HFFc6 (cell line): ENCODE measurements around the gene ZNF211. TPM values are rescaled to one million over a fixed set of nuclear protein-coding genes. Genes with fewer than 3 reads are reported as not detected.

Experiments used
- DNase-seq: peaks from one replicate; pipeline ENCODE4 v3.0.0-alpha.2; 2018
- H3K27ac Mint-ChIP-seq: 2 replicates; pipeline ENCODE4 v1.8.0; 2020; ENCODE audit warnings: mild to moderate bottlenecking, mixed read lengths
- H3K27me3 Mint-ChIP-seq: 2 replicates; pipeline ENCODE4 v1.8.0; 2021; ENCODE audit warnings: mild to moderate bottlenecking, moderate library complexity, mixed read lengths; ENCODE audit not compliant: insufficient read depth
- H3K36me3 Mint-ChIP-seq: 2 replicates; pipeline ENCODE4 v1.8.0; 2021; ENCODE audit warnings: low read depth, mixed read lengths
- H3K4me1 Mint-ChIP-seq: 2 replicates; pipeline ENCODE4 v1.8.0; 2020; ENCODE audit warnings: low read depth, mixed read lengths
- H3K4me3 Mint-ChIP-seq: 2 replicates; pipeline ENCODE4 v1.8.0; 2020; ENCODE audit warnings: mild to moderate bottlenecking, moderate library complexity, mixed read lengths
- H3K9me3 Mint-ChIP-seq: 2 replicates; pipeline ENCODE4 v1.8.0; 2020; ENCODE audit warnings: mild to moderate bottlenecking, mixed read lengths
- CTCF ChIP-seq: fragments of 200-600 bp; sonication (generic); IDR thresholded peaks from 2 replicates; pipeline ENCODE4 v1.5.0; 2021; ENCODE audit warnings: antibody characterized with exemption, mild to moderate bottlenecking
- total RNA-seq, 6 experiments: library from RNA; stranded (reverse); fragmentation: NEBNext Ultra II Directional; extraction: Animal tissue kit (Norgen Biotek cat#: 25700); gene quantifications; 2 replicates in 1 of 6; 3 replicates in 5 of 6; pipeline ENCODE4 v1.2.3, GENCODE V29; 2021

ZNF211 gene
- total RNA-seq, 6 experiments from 2014 or later: 5.8 to 8.1 (median 6.7) TPM

- H3K27ac Mint-ChIP-seq: no peak overlapping the region
- DNase-seq: no peak
- H3K4me3 Mint-ChIP-seq: no peak overlapping the region
- no peaks in the 10 kb centered on the region for H3K27me3 Mint-ChIP-seq
- TF ChIP-seq CTCF: no peak
- peaks cover 80% of the 10 kb centered on the region for H3K36me3 Mint-ChIP-seq
- H3K4me1 Mint-ChIP-seq: no peaks in the 10 kb centered on the region
- H3K9me3 Mint-ChIP-seq: peaks cover 26% of the 10 kb centered on the region
These were observed 26.0 kb upstream of the ZNF211 start for GRCh38 chr19:57606931-57607330.

- no peaks in the 10 kb centered on the region; the same call in 1 of the 2 replicates for H3K27me3 Mint-ChIP-seq
- no peak for TF ChIP-seq CTCF
- no peak overlapping the region for H3K27ac Mint-ChIP-seq
- H3K9me3 Mint-ChIP-seq: peaks cover 41% of the 10 kb centered on the region
- H3K4me3 Mint-ChIP-seq: no peak overlapping the region
- peaks cover 62% of the 10 kb centered on the region for H3K36me3 Mint-ChIP-seq
- H3K4me1 Mint-ChIP-seq: peaks cover 16% of the 10 kb centered on the region
- DNase-seq: no peak
These were observed 21.9 kb upstream of the ZNF211 start for GRCh38 chr19:57611113-57611512.

- H3K4me1 Mint-ChIP-seq: peaks cover 16% of the 10 kb centered on the region
- peak; percentile 79 for DNase-seq
- peak within 1 kb of the TSS; percentile 50 for H3K27ac Mint-ChIP-seq
- H3K36me3 Mint-ChIP-seq: peaks cover 60% of the 10 kb centered on the region
- TF ChIP-seq CTCF: peak; percentile 62
- peaks cover 53% of the 10 kb centered on the region for H3K9me3 Mint-ChIP-seq
- peaks cover 4% of the 10 kb centered on the region for H3K27me3 Mint-ChIP-seq
- H3K4me3 Mint-ChIP-seq: peak within 1 kb of the TSS; percentile 90
These were observed 18.8 kb upstream of the ZNF211 start, which contains the start of gene ZNF134 for GRCh38 chr19:57613941-57614743. ZNF134 (plus strand) TSS chr19:57614242; CDS start chr19:57619469, 5,227 bp downstream.

GRCh38 chr19:57615346-57615745 lies 17.6 kb upstream of the ZNF211 start:
- peaks cover 16% of the 10 kb centered on the region for H3K4me1 Mint-ChIP-seq
- DNase-seq: no peak
- no peak for TF ChIP-seq CTCF
- peaks cover 4% of the 10 kb centered on the region for H3K27me3 Mint-ChIP-seq
- H3K27ac Mint-ChIP-seq: peak overlapping the region; percentile 50; the same call in 1 of the 2 replicates
- H3K36me3 Mint-ChIP-seq: peaks cover 69% of the 10 kb centered on the region
- peak overlapping the region; percentile 90 for H3K4me3 Mint-ChIP-seq
- H3K9me3 Mint-ChIP-seq: peaks cover 65% of the 10 kb centered on the region

- peak; percentile 14 for DNase-seq
- TF ChIP-seq CTCF: no peak
- no peak overlapping the region for H3K27ac Mint-ChIP-seq
- H3K9me3 Mint-ChIP-seq: peaks cover 97% of the 10 kb centered on the region
- peaks cover 95% of the 10 kb centered on the region for H3K36me3 Mint-ChIP-seq
- peaks cover 1% of the 10 kb centered on the region; the same call in 1 of the 2 replicates for H3K4me1 Mint-ChIP-seq
- peaks cover 6% of the 10 kb centered on the region for H3K27me3 Mint-ChIP-seq
- peak overlapping the region; percentile 5; the same call in 1 of the 2 replicates for H3K4me3 Mint-ChIP-seq
These were observed 12.2 kb upstream of the ZNF211 start for GRCh38 chr19:57620673-57621348.
